Measurements from ENCODE around the gene UGT1A10.
"Not testable (repeated sequence)": the region's sequence is repeated elsewhere in the genome, so short reads cannot be mapped to it uniquely, and the experiment has no call there.

UGT1A10 gene

GRCh38 chr2:233636306-233636705 is at the start of gene UGT1A10:
TSS of gene UGT1A10 (plus strand) at chr2:233636448. CDS start at chr2:233636523, 75 bp downstream.
- not testable (repeated sequence) for DNase-seq (ENCODE audit: low spot score)

DNA sequence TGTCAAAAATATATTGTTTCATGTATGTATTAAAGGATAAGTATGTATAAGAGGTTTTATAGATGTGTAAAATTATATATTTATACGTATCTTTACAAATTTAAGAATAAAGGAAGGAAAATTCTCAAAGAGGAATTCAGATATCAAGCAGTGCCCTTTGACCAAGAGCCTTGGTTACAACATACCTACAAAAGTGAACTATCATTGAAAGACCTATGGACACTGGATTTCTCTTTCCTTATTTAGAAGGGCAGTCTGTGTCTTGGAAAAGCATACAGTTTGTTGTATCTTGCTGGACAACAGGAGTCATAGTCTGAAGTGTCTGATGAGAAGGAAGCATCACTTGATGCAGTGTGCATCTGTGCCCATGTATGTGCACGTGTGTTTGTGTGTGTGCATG is 47.8 kb upstream of the UGT1A10 start:
- DNase-seq (ENCODE audit: low spot score) = no peak

GRCh38 chr2:233592706-233593105 is 43.5 kb upstream of the UGT1A10 start:
- not testable (repeated sequence) for DNase-seq (ENCODE audit: low spot score)

DNA sequence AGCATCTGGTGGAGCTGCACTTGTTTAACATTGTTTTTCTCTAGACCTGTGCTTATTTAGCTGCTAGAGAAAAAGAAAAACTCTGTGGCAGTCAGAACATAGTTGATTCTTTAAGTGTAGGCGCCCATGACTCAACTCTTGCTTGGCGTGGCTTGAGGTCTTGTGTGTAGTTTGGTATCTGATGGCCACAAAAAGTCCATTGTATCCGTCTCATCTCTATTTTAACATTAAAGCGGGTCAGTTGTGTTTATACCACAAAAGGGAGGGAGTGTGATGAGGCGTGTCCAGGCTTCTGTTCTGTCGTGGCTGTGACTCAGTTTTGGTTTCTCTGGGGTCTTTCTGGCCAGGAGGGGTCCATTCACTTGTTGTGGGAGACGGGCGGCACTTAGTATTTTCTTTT is 43.0 kb upstream of the UGT1A10 start:
- DNase-seq (ENCODE audit: low spot score) = no peak

- no peak for DNase-seq (ENCODE audit: low spot score)
These were observed 38.7 kb upstream of the UGT1A10 start for GRCh38 chr2:233597522-233597921.

DNA sequence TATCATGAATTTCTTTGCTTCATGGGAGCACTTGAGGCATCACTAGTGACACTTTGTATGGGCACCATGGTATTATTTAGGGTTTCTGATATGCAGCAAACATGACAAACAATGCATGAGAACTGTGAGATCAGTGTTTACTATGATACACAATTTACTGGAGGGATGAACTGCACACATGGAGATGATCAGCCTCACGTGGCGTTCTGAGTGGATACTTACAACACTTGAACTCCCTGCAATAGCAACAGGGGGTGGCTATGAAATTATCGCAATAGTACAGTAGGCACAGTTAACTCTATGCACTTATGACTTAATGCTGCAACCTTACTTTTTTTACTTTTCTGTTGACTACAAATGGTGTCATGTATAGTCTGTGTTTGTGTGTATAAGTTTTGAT is 37.3 kb upstream of the UGT1A10 start:
- DNase-seq (ENCODE audit: low spot score) = no peak

- no peak for DNase-seq (ENCODE audit: low spot score)
These were observed 35.9 kb upstream of the UGT1A10 start for GRCh38 chr2:233600386-233600785.

DNA sequence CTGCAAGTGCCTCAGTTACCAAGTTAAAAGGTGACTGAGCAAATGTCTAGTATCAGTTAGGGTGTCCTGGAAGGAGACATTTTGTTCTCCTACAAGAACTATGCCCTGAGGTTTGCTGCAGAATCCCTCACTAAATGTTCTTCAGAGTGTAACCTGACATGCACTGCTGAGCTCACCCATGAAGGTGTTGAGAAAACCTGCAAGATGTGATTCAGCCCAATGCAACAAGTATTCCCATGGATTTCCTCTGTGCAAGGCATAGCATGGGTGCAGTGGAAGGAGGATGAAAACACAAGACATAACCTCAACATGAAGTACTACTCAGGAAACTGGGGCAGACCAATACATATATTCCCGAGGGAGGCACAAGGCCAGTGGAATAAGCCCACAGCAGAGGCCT is 34.2 kb upstream of the UGT1A10 start:
- DNase-seq (ENCODE audit: low spot score) = no peak

DNA sequence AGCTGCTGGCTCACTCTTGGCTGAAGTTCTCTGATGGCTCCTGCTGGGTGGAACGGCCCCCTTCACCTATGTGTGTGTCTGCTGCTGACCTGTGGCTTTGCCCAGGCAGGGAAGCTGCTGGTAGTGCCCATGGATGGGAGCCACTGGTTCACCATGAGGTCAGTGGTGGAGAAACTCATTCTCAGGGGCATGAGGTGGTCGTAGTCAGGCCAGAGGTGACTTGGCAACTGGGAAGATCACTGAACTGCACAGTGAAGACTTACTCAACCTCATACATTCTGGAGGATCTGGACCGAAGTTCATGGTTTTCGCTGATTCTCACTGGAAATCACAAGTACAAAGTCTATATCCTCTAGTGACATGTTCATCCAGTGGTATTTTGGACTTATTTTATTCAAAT is 32.7 kb upstream of the UGT1A10 start:
- no peak for DNase-seq (ENCODE audit: low spot score)

DNA sequence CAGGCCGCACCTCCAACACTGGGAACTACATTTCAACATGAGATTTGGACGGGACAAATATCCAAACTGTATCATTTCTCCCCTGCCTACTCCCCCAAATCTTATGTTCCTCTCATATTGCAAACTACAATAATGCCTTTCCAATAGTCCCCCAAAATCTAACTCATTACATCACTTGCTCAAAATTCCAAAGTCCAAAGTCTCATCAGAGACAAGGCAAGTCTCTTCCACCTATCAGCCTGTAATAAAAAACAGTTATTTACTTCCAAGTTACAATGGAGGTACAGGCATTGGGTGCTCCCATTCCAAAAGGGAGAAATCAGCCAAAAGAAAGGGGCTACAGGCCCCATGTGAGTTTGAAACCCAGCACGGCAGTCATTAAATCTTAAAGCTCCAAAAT is 31.4 kb upstream of the UGT1A10 start:
- no peak for DNase-seq (ENCODE audit: low spot score)

GRCh38 chr2:233605680-233606079 is 30.6 kb upstream of the UGT1A10 start:
- DNase-seq (ENCODE audit: low spot score) = no peak

DNA sequence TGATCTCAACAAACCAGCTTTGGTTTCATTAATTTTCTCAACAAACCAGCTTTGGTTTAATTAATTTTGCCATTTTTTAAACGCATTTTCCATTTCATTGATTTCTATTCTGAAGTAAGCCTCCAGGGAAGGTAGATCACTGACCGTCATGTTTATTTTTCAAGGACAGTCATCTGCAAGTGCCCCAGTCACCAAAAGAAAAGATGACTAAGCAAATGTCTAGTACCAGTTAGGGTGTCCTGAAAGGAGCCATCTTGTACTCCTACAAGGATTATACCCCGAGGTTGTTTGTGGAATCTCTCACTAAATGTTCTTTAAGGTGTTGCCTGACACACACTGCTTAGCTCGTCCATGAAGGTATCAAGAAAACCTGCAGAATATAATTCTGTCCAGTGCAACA is 25.0 kb upstream of the UGT1A10 start:
- DNase-seq (ENCODE audit: low spot score) = no peak

GRCh38 chr2:233617476-233617875 is 18.8 kb upstream of the UGT1A10 start, which contains the start of gene UGT1A8:
TSS of gene UGT1A8 (plus strand) at chr2:233617633. CDS start at chr2:233617708, 75 bp downstream.
- not testable (repeated sequence) for DNase-seq (ENCODE audit: low spot score)

GRCh38 chr2:233620204-233620603 is 16.0 kb upstream of the UGT1A10 start:
- no peak for DNase-seq (ENCODE audit: low spot score)

GRCh38 chr2:233621863-233622262 is 14.4 kb upstream of the UGT1A10 start:
- DNase-seq (ENCODE audit: low spot score) = not testable (repeated sequence)

GRCh38 chr2:233627331-233628025 is 8.8 kb upstream of the UGT1A10 start:
- DNase-seq (ENCODE audit: low spot score) = no peak

GRCh38 chr2:233638836-233639235 is 2.6 kb downstream of the UGT1A10 start:
- no peak for DNase-seq (ENCODE audit: low spot score)

GRCh38 chr2:233639860-233640259 is 3.6 kb downstream of the UGT1A10 start:
- no peak for DNase-seq (ENCODE audit: low spot score)

GRCh38 chr2:233643128-233643527 is 6.9 kb downstream of the UGT1A10 start:
- no peak for DNase-seq (ENCODE audit: low spot score)

GRCh38 chr2:233646033-233646432 is 9.8 kb downstream of the UGT1A10 start:
- DNase-seq (ENCODE audit: low spot score) = not testable (repeated sequence)

DNA sequence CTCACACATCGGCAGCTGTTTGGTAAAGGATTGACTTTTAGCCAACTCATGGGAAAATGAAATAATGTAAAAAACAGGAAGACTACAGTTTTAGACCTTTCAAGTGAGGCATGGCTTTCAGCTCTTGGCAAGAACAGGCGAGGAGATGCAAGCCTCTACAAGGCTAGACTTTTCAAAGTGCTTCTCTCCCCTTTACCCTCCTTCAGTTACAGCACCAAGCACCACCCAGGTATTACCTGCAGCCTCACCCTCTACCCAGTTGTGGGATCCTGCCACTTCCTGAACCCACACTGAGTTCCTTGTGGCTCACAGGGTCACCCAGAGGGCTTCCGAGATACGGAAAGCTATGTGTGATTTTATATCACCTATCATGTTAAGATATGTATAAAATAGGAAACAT is 14.7 kb downstream of the UGT1A10 start:
- no peak for DNase-seq (ENCODE audit: low spot score)

DNA sequence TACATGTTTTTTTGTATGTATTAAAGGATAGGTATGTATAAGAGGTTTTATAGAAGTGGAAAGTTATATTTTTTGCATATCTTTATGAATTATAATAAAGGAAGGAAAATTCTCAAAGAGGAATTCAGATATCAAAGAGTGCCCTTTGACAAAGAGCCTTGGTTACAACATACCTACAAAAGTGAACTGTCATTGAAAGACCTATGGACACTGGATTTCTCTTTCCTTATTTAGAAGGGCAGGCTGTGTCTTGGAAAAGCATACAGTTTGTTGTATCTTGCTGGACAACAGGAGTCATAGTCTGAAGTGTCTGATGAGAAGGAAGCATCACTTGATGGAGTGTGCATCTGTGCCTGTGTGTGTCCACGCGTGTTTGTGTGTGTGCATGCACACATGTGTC is 15.2 kb downstream of the UGT1A10 start:
- no peak for DNase-seq (ENCODE audit: low spot score)

DNA sequence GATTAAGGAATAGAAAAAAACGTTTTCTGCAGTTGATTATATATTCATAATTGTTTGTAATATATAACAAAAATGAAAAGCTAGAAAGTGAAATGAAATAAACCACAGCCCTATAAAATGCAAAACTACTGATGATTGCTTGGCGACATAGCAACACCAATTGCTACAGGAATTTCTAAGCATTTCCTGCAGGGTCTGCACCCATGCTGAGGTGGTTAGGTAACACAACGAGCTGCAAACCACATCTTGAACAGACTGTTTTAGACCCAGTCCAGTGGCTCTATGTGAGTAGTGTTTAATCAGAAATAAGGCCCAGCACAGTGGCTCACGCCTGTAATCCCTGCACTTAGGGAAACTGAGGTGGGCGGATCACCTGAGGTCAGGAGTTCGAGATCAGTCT is 18.3 kb downstream of the UGT1A10 start:
- no peak for DNase-seq (ENCODE audit: low spot score)

- no peak for DNase-seq (ENCODE audit: low spot score)
These were observed 18.8 kb downstream of the UGT1A10 start for GRCh38 chr2:233655043-233655442.
